AG04449 (cell line): ENCODE results near the gene PREPL.
"Not testable (repeated sequence)": the region's sequence is repeated elsewhere in the genome, so short reads cannot be mapped to it uniquely, and the experiment has no call there.

ENCODE experiments used
- CTCF ChIA-PET: fragments of 350-600 bp; formaldehyde crosslinking; extraction: SDS; loops from one replicate; lab custom pipeline; 2021; ENCODE audit warnings: antibody characterized with exemption; lab: Yijun Ruan, JAX
- POLR2A ChIA-PET: fragments of 400-600, 350-600 bp; formaldehyde crosslinking; extraction: SDS; loops from one replicate; lab custom pipeline; 2020; ENCODE audit warnings: antibody characterized with exemption, inconsistent platforms; lab: Yijun Ruan, JAX
- DNase-seq: peaks from one replicate; pipeline ENCODE4 v3.0.0-alpha.2; 2010; ENCODE audit warnings: low read depth, low spot score
- H3K4me3 ChIP-seq: 2 replicates; pipeline ENCODE4 v1.5.1; 2011; ENCODE audit warnings: low read depth, mild to moderate bottlenecking, control low read depth, low read length
- TF ChIP-seq, protein P1 (sequence below): IDR thresholded peaks from one replicate; pipeline ENCODE4 v1.5.1; 2011; ENCODE audit warnings: mild to moderate bottlenecking, moderate library complexity, low read length, control low read depth, inconsistent platforms; ENCODE audit not compliant: insufficient read depth; ENCODE audit errors: missing control alignments

The PREPL gene

DNA sequence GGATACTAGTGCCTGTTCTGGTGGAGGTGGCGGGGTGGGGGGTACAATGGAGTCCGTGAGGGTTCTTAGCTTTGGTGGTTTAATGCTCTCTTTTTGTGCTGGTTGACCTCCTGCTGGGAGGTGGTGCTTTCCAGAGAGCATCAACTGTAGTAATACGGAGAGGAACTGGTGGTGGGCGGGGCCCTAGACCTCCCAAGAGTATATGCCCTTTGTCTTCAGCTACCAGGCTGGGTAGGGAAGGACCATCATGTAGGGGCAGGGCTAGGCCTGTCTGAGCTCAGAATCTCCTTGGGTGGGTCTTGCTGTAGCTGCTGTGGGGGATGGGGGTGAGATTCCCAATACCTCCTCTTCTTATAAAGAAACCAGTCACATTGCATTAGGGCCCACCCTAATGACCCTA lies 27.6 kb upstream of the PREPL start:
- TF ChIP-seq, protein P1, sequence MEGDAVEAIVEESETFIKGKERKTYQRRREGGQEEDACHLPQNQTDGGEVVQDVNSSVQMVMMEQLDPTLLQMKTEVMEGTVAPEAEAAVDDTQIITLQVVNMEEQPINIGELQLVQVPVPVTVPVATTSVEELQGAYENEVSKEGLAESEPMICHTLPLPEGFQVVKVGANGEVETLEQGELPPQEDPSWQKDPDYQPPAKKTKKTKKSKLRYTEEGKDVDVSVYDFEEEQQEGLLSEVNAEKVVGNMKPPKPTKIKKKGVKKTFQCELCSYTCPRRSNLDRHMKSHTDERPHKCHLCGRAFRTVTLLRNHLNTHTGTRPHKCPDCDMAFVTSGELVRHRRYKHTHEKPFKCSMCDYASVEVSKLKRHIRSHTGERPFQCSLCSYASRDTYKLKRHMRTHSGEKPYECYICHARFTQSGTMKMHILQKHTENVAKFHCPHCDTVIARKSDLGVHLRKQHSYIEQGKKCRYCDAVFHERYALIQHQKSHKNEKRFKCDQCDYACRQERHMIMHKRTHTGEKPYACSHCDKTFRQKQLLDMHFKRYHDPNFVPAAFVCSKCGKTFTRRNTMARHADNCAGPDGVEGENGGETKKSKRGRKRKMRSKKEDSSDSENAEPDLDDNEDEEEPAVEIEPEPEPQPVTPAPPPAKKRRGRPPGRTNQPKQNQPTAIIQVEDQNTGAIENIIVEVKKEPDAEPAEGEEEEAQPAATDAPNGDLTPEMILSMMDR = no peak
- H3K4me3 ChIP-seq = no peak overlapping the region
- DNase-seq = no peak
- POLR2A ChIA-PET = no interaction called here
- CTCF ChIA-PET = interaction anchor here (0.6 to 12.0 kb wide), 7 partner anchors 8 to 568 kb away, joined by 3 to 195 read pairs (median 32); no protein-coding TSS in a partner anchor

GRCh38 chr2:44385226-44385625 lies 23.9 kb upstream of the PREPL start:
- POLR2A ChIA-PET, DNase-seq, H3K4me3 ChIP-seq: not testable (repeated sequence)
- CTCF ChIA-PET = interaction anchor here (0.7 kb wide), 1 partner anchor 571 kb away, joined by 3 read pairs; no protein-coding TSS in a partner anchor

- ChIA-PET CTCF (interaction anchor here (1.0 to 5.8 kb wide), 4 partner anchors 14 to 578 kb away, joined by 3 to 37 read pairs (median 4); no protein-coding TSS in a partner anchor), POLR2A (no interaction called here)
- no peak for DNase-seq
- TF ChIP-seq, protein P1 = no peak
- H3K4me3 ChIP-seq = no peak overlapping the region
Observed at GRCh38 chr2:44377486-44377885, 16.2 kb upstream of the PREPL start.

GRCh38 chr2:44372246-44372645 lies 11.0 kb upstream of the PREPL start:
- POLR2A ChIA-PET = no interaction called here
- CTCF ChIA-PET = no interaction called here
- TF ChIP-seq, protein P1 = no peak
- H3K4me3 ChIP-seq = no peak overlapping the region
- DNase-seq = no peak

- TF ChIP-seq, protein P1 = no peak
- DNase-seq = no peak
- CTCF ChIA-PET = interaction anchor here (1.2 kb wide), 1 partner anchor 22 kb away, joined by 3 read pairs; no protein-coding TSS in a partner anchor
- H3K4me3 ChIP-seq = no peak overlapping the region
- POLR2A ChIA-PET = no interaction called here
Observed at GRCh38 chr2:44371445-44371844, 10.2 kb upstream of the PREPL start.

- no peak for DNase-seq
- TF ChIP-seq, protein P1 = no peak
- CTCF ChIA-PET = interaction anchor here (1.1 to 1.4 kb wide), 3 partner anchors 11 to 110 kb away, joined by 3 to 4 read pairs (median 3); no protein-coding TSS in a partner anchor
- POLR2A ChIA-PET = no interaction called here
- H3K4me3 ChIP-seq = no peak overlapping the region
Observed at GRCh38 chr2:44369392-44369791, 8.1 kb upstream of the PREPL start.

- DNase-seq = no peak
- ChIA-PET CTCF (interaction anchor here (0.9 to 1.1 kb wide), 3 partner anchors 23 to 588 kb away, joined by 4 read pairs; no protein-coding TSS in a partner anchor), POLR2A (no interaction called here)
- TF ChIP-seq, protein P1 = no peak
- no peak overlapping the region for H3K4me3 ChIP-seq
Observed at GRCh38 chr2:44367591-44367990, 6.3 kb upstream of the PREPL start.
